ENCODE results near the gene TNNI2.

TNNI2 gene

DNA sequence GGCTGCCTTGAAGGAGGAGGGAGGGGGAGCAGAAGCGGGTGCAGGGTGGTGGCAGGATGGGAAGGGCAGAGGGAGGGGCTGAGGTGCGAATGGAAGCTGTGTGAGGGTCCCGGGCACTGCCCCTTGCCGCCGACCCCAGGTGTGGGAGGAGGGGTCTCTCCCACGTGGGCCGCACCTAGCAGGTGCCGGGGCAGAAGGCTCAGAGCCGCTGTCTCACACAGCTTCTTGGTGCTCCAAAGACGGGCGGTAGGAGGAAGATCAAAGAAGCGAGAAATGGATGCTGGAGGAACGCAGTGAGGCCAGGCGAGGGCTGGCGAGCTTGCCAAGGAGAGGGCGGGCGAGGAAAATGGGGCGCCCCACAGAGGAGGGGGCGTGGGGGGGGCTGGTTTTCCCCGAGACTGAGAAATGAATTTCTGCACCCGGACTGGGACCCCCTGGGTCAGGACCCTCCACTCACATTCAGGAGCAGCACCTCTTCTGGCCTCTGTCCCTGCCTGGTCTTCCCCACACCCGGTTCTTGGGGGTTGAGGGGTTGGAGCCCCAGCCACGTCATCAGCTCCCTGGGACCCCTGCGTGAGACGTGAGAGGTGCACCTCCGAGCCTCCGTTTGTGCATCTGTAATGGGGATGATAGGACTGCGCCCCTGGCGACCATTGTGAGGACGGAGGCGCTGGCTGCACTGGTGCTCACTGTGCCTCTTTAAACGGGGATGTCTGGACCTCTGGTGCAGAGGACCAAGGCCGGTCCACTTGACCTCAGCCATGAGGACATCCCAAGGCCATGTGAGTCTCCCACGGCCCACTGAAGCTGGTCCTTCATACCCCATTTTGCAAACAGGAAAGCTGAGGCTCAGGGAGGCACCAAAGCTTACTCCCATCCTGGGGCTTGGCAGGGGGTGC lies 30.9 kb downstream of the TNNI2 start:
- no peak for ATAC-seq (ENCODE audit: insufficient read depth, low read depth)
- Histone ChIP-seq H3K27me3 (ENCODE audit: insufficient read depth, low read length, poor library complexity) (no peaks in the 10 kb centered on the region), H2AFZ (ENCODE audit: low read depth, low read length) (no peak overlapping the region), H3K4me3 (ENCODE audit: low read depth in 1 of 2, low read length in 2 of 2) (no peak overlapping the region), H3K4me2 (ENCODE audit: insufficient read depth, low read length) (no peak overlapping the region), H4K20me1 (ENCODE audit: insufficient read depth, low read length) (no peaks in the 10 kb centered on the region; the same call in 1 of the 2 replicates), H3K36me3 (ENCODE audit: insufficient read depth, low read length) (no peaks in the 10 kb centered on the region), H3K9ac (ENCODE audit: low read depth, low read length) (no peak overlapping the region), H3K27ac (ENCODE audit: low read length) (no peak overlapping the region), H3K9me3 (ENCODE audit: insufficient read depth, low read length, severe bottlenecking) (no peaks in the 10 kb centered on the region), H3K4me1 (ENCODE audit: insufficient read depth, low read length) (no peaks in the 10 kb centered on the region), H3K79me2 (ENCODE audit: insufficient read depth, low read length) (no peaks in the 10 kb centered on the region)
- no peak for TF ChIP-seq CTCF (IDR thresholded peaks at IDR 0.05; ENCODE audit: borderline replicate concordance, extremely low read depth, low read length, poor library complexity, severe bottlenecking)
- no peak for DNase-seq

DNA sequence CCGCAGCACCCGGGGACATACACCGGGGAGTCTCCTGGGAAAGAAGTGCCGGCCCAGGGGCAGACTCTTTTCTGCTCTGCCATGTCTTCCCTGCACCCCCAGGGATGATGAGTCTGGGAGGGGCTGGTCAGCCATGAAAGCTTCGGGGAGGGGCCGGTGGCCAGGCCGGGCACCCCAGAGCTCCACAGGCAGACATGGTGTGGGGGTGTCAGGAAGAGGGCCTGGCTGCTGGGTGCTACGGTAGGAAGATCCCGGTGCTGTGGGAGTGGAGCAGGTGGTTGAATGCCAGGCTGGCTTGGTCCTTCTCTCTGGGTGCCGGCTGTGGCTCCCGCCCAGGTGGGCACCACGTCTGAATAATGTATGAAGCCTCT lies 31.5 kb downstream of the TNNI2 start:
- Histone ChIP-seq H3K4me2 (ENCODE audit: insufficient read depth, low read length) (no peak overlapping the region), H3K36me3 (ENCODE audit: insufficient read depth, low read length) (no peaks in the 10 kb centered on the region), H3K9ac (ENCODE audit: low read depth, low read length) (no peak overlapping the region), H3K27ac (ENCODE audit: low read length) (no peak overlapping the region), H4K20me1 (ENCODE audit: insufficient read depth, low read length) (no peaks in the 10 kb centered on the region; the same call in 1 of the 2 replicates), H3K79me2 (ENCODE audit: insufficient read depth, low read length) (no peaks in the 10 kb centered on the region), H3K27me3 (ENCODE audit: insufficient read depth, low read length, poor library complexity) (no peaks in the 10 kb centered on the region), H2AFZ (ENCODE audit: low read depth, low read length) (no peak overlapping the region), H3K9me3 (ENCODE audit: insufficient read depth, low read length, severe bottlenecking) (no peaks in the 10 kb centered on the region), H3K4me3 (ENCODE audit: low read depth in 1 of 2, low read length in 2 of 2) (no peak overlapping the region), H3K4me1 (ENCODE audit: insufficient read depth, low read length) (no peaks in the 10 kb centered on the region)
- ATAC-seq (ENCODE audit: insufficient read depth, low read depth) (no peak), DNase-seq (no peak)
- TF ChIP-seq EZH2 (IDR thresholded peaks at IDR 0.05; ENCODE audit: borderline replicate concordance, low read depth, low read length, severe bottlenecking) (no peak), CTCF (IDR thresholded peaks at IDR 0.05; ENCODE audit: borderline replicate concordance, extremely low read depth, low read length, poor library complexity, severe bottlenecking) (no peak)

DNA sequence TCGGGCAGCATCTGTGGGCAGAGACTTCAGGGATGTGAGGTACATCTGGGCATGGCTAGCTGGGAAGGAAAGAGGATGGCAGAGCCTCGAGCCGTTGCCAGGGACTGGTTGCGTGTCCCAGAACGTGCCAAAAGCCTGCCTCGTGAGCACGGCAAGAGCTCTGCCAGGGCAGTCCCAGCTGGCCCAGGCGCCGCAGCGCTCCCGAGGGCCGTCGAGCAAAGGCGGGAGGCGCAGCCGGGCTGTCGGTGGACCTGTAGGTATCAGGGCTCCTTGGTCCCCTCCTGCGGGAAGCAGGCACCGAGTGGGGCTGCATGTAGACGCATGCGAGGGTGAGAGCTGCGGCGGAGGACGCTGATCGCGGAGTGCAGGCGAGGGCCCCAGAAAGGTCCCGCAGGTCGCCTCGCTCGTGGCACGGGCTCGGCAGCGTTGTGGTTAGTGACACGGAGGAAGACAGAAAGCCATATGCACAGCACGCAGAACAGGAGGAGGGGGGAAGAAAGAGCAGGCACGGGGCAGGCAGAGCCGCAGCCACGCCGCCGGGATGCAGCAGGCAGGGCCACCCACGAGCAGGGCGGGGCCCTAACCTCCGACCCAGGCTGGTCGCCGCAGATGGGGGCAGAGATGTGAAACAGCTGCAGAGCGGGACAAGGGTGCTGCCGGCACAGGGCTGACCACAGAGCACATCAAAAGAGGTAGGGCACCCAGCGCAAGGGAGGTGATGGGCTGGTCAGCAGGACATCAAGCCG lies 32.1 kb downstream of the TNNI2 start:
- Histone ChIP-seq H3K9ac (ENCODE audit: low read depth, low read length) (no peak overlapping the region), H3K36me3 (ENCODE audit: insufficient read depth, low read length) (no peaks in the 10 kb centered on the region), H3K4me2 (ENCODE audit: insufficient read depth, low read length) (no peak overlapping the region), H3K9me3 (ENCODE audit: insufficient read depth, low read length, severe bottlenecking) (no peaks in the 10 kb centered on the region), H3K27ac (ENCODE audit: low read length) (no peak overlapping the region), H3K27me3 (ENCODE audit: insufficient read depth, low read length, poor library complexity) (no peaks in the 10 kb centered on the region), H3K4me3 (ENCODE audit: low read depth in 1 of 2, low read length in 2 of 2) (no peak overlapping the region), H3K4me1 (ENCODE audit: insufficient read depth, low read length) (no peaks in the 10 kb centered on the region), H4K20me1 (ENCODE audit: insufficient read depth, low read length) (no peaks in the 10 kb centered on the region; the same call in 1 of the 2 replicates), H2AFZ (ENCODE audit: low read depth, low read length) (no peak overlapping the region), H3K79me2 (ENCODE audit: insufficient read depth, low read length) (no peaks in the 10 kb centered on the region)
- TF ChIP-seq CTCF (IDR thresholded peaks at IDR 0.05; ENCODE audit: borderline replicate concordance, extremely low read depth, low read length, poor library complexity, severe bottlenecking) (no peak), EZH2 (IDR thresholded peaks at IDR 0.05; ENCODE audit: borderline replicate concordance, low read depth, low read length, severe bottlenecking) (no peak)
- ATAC-seq (ENCODE audit: insufficient read depth, low read depth): no peak; the same call in 2 of the 3 replicates
- DNase-seq: no peak

All from DND-41 (cell line).